ENCODE results near the gene IL22RA2.

The IL22RA2 gene

GRCh38 chr6:137095651-137096238 is 77.7 kb downstream of the IL22RA2 start:
- H3K27me3 ChIP-seq: no peaks in the 10 kb centered on the region
- DNase-seq: no peak
- TF ChIP-seq CTCF (IDR thresholded peaks at IDR 0.05; ENCODE audit: low read depth, low read length): no peak
- no peaks in the 10 kb centered on the region for H3K9me3 ChIP-seq
- H3K36me3 ChIP-seq: no peaks in the 10 kb centered on the region
- H3K4me1 ChIP-seq: peaks cover 23% of the 10 kb centered on the region
- H3K4me3 ChIP-seq (ENCODE audit: low read depth, low read length): no peak overlapping the region

GRCh38 chr6:137095093-137095492 is 78.4 kb downstream of the IL22RA2 start:
- H3K36me3 ChIP-seq: no peaks in the 10 kb centered on the region
- no peak overlapping the region for H3K4me3 ChIP-seq (ENCODE audit: low read depth, low read length)
- H3K9me3 ChIP-seq: no peaks in the 10 kb centered on the region
- no peak for TF ChIP-seq CTCF (IDR thresholded peaks at IDR 0.05; ENCODE audit: low read depth, low read length)
- DNase-seq: no peak
- H3K27me3 ChIP-seq: no peaks in the 10 kb centered on the region
- peaks cover 23% of the 10 kb centered on the region for H3K4me1 ChIP-seq

GRCh38 chr6:137094411-137095008 is 78.9 kb downstream of the IL22RA2 start:
- Histone ChIP-seq H3K27me3 (no peaks in the 10 kb centered on the region), H3K9me3 (no peaks in the 10 kb centered on the region), H3K36me3 (no peaks in the 10 kb centered on the region), H3K4me1 (peaks cover 23% of the 10 kb centered on the region), H3K4me3 (ENCODE audit: low read depth, low read length) (no peak overlapping the region)
- TF ChIP-seq CTCF (IDR thresholded peaks at IDR 0.05; ENCODE audit: low read depth, low read length): peak; percentile 85
- peak; percentile 69 for DNase-seq

Measured in BE2C (cell line).